Liver (tissue), 9 donors: ENCODE measurements around the gene SCAF8. TPM values are rescaled to one million over a fixed set of nuclear protein-coding genes. Genes with fewer than 3 reads are reported as not detected.

Source experiments
- DNase-seq: peaks from one replicate; pipeline ENCODE4 v3.0.0-alpha.2; 2017; ENCODE audit warnings: low spot score
- H3K27ac ChIP-seq, 2 donors: one replicate each; pipeline ENCODE4 v1.7.0; 2013; ENCODE audit warnings: inconsistent platforms in 2 of 2, low read length in 2 of 2, control low read depth in 1 of 2, low read depth in 1 of 2, mild to moderate bottlenecking in 1 of 2
- H3K27me3 ChIP-seq, 4 donors: one replicate each; pipeline versions ENCODE4 v1.6.1 to v1.7.0; 2013; ENCODE audit warnings: low read length in 3 of 4, inconsistent platforms in 1 of 4, mild to moderate bottlenecking in 1 of 4, moderate library complexity in 1 of 4; ENCODE audit not compliant: control insufficient read depth in 4 of 4, insufficient read depth in 4 of 4
- H3K36me3 ChIP-seq, 4 donors: one replicate each; pipeline versions ENCODE4 v1.6.1 to v1.7.0; 2013; ENCODE audit warnings: low read length in 3 of 4, mild to moderate bottlenecking in 3 of 4, low read depth in 1 of 4, moderate library complexity in 1 of 4; ENCODE audit not compliant: control insufficient read depth in 4 of 4, insufficient read depth in 3 of 4
- H3K4me1 ChIP-seq, 4 donors: one replicate each; pipeline versions ENCODE4 v1.6.1 to v1.7.0; 2013; ENCODE audit warnings: low read length in 3 of 4, mild to moderate bottlenecking in 3 of 4, moderate library complexity in 1 of 4; ENCODE audit not compliant: control insufficient read depth in 4 of 4, insufficient read depth in 4 of 4
- H3K4me3 ChIP-seq, 3 donors: one replicate each; pipeline versions ENCODE4 v1.6.1 to v1.7.0; 2013; ENCODE audit warnings: low read length in 3 of 3, control low read depth in 1 of 3, low read depth in 1 of 3, mild to moderate bottlenecking in 1 of 3
- H3K9ac ChIP-seq, 2 donors: one replicate each; pipeline ENCODE4 v1.7.0; 2013; ENCODE audit warnings: low read length in 2 of 2, mild to moderate bottlenecking in 2 of 2, moderate library complexity in 2 of 2, control low read depth in 1 of 2, low read depth in 1 of 2
- H3K9me3 ChIP-seq, 4 donors: one replicate each; pipeline versions ENCODE4 v1.6.1 to v1.7.0; 2013; ENCODE audit warnings: low read length in 3 of 4; ENCODE audit not compliant: control insufficient read depth in 4 of 4
- EGR1 ChIP-seq, 2 donors: IDR thresholded peaks; 2 replicates each; pipeline ENCODE4 v1.6.1; 2016 to 2018; ENCODE audit warnings: antibody characterized with exemption in 2 of 2, low read depth in 2 of 2
- FOXA1 ChIP-seq: IDR thresholded peaks from 2 replicates; pipeline ENCODE4 v1.6.1; 2016; ENCODE audit warnings: antibody characterized with exemption
- FOXA2 ChIP-seq: IDR thresholded peaks from 2 replicates; pipeline ENCODE4 v1.6.1; 2016; ENCODE audit warnings: antibody characterized with exemption
- GABPA ChIP-seq, 2 donors: IDR thresholded peaks in 1 of 2; conservative IDR thresholded peaks in 1 of 2; 2 replicates each; pipeline ENCODE4 v1.6.1; 2016; ENCODE audit warnings: antibody characterized with exemption in 2 of 2, mild to moderate bottlenecking in 1 of 2, moderate library complexity in 1 of 2
- HNF4A ChIP-seq, 2 donors: conservative IDR thresholded peaks; 2 replicates each; pipeline ENCODE4 v1.6.1; 2016; ENCODE audit warnings: antibody characterized with exemption in 2 of 2, mild to moderate bottlenecking in 2 of 2
- JUND ChIP-seq, 2 donors: IDR thresholded peaks; 2 replicates each; pipeline ENCODE4 v1.6.1; 2016; ENCODE audit warnings: antibody characterized with exemption in 2 of 2
- NR2F2 ChIP-seq: IDR thresholded peaks from 2 replicates; pipeline ENCODE4 v1.6.1; 2016; ENCODE audit warnings: antibody characterized with exemption
- RAD21 ChIP-seq, 2 donors: IDR thresholded peaks; 2 replicates each; pipeline ENCODE4 v1.6.1; 2016; ENCODE audit warnings: antibody characterized with exemption in 2 of 2, mild to moderate bottlenecking in 2 of 2
- RXRA ChIP-seq, 2 donors: IDR thresholded peaks; 2 replicates each; pipeline ENCODE4 v1.6.1; 2017 to 2018; ENCODE audit warnings: antibody characterized with exemption in 2 of 2, mild to moderate bottlenecking in 1 of 2
- SP1 ChIP-seq: IDR thresholded peaks from 2 replicates; pipeline ENCODE4 v1.6.1; 2018; ENCODE audit warnings: antibody characterized with exemption, mild to moderate bottlenecking
- TAF1 ChIP-seq: conservative IDR thresholded peaks from 2 replicates; pipeline ENCODE4 v1.6.1; 2016; ENCODE audit warnings: antibody characterized with exemption, mild to moderate bottlenecking
- YY1 ChIP-seq: IDR thresholded peaks from 2 replicates; pipeline ENCODE4 v1.6.1; 2016; ENCODE audit warnings: antibody characterized with exemption, mild to moderate bottlenecking
- WGBS: extraction: QIAGEN DNeasy Blood & Tissue Kit; methylation state at CpG from one replicate; pipeline ENCODE4 v1.1.7; 2013; 5-methylcytosine and 5-hydroxymethylcytosine counted together
- polyA plus RNA-seq, 2 donors: library from polyadenylated mRNA; stranded (reverse) in 1 of 2; unstranded in 1 of 2; fragments of 200-250 nt in 1 of 2; fragments of >200 nt in 1 of 2; fragmentation: Nextera tagmentation in 1 of 2; extraction: Ambion mirVana in 1 of 2; gene quantifications; one replicate each; pipeline versions ENCODE4 v1.2.1 to v1.2.3, GENCODE V29; 2013 to 2015
- total RNA-seq, 2 donors: library from RNA; depleted of rRNA; stranded (reverse); fragments of >200 nt; gene quantifications; one replicate each; pipeline ENCODE4 v1.2.3, GENCODE V29; 2014
- TF ChIP-seq, protein P1 (sequence below): IDR thresholded peaks from 2 replicates; pipeline ENCODE4 v1.6.1; 2016; ENCODE audit warnings: antibody characterized with exemption
- TF ChIP-seq, protein P2 (sequence below): IDR thresholded peaks from 2 replicates; pipeline ENCODE4 v1.6.1; 2016; ENCODE audit warnings: antibody characterized with exemption
- TF ChIP-seq, protein P3 (sequence below): IDR thresholded peaks from 2 replicates; pipeline ENCODE4 v1.6.1; 2016; ENCODE audit warnings: antibody characterized with exemption
- TF ChIP-seq, protein P4 (sequence below): fragments of 150-350 bp; IDR thresholded peaks from 2 replicates; pipeline ENCODE4 v1.5.1; 2017; ENCODE audit warnings: improper control_type of control experiment, low read depth, low read length; ENCODE audit not compliant: missing input control
- donor health status: healthy.
- donor health status: healthy.
- donor health status: healthy.
- donor health status: healthy.
- donor health status: healthy.

Gene SCAF8
- total and polyA plus RNA-seq, 4 donors: 5.9 to 22.3 (median 12.5) TPM

DNA sequence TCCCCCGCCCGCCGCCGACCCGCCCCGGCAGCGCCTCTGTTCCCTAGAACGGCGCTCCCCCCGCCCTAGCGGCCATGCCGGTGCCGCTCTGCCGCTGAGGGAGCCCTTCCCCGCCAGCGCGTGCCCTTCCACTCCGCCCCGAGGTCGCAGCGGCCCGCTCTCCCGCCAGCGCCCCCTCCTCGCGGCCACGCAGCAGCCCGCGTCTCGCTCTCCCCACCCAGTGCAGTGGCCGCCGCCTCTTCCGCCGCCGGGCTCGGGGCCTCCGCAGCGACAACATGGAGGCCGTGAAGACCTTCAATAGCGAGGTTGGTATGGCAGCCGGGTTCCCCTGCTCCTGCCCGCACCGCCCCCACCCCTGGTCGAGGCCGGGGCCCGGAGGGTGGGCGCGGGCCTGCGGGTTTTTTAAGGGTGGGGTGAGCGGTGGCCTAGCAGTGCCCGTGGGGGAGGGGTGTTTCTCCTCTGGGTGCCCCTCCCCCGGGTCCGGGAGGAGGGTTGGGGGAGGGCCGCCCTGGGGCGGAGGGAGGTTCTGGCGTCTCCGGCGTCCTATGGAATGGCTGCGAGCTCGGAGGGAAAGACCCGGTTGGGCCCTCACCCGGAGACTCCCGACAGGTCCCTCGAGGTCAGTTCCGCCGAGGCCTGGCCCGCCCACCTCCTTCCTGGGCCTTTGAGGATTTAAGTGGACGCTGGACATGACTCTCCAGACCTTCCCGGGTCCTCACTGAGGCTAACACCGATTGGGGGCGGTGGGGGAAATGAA lies 588 bp downstream of the SCAF8 start (continued):
- TF ChIP-seq RAD21 (IDR thresholded peaks at IDR 0.05) (peak; percentile 9 to 52), GABPA (IDR thresholded peaks at IDR 0.05 in 1 of 2, conservative IDR thresholded peaks at IDR 0.05 in 1 of 2) (peak; percentile 33 to 80), NR2F2 (peak; percentile 72)

DNA sequence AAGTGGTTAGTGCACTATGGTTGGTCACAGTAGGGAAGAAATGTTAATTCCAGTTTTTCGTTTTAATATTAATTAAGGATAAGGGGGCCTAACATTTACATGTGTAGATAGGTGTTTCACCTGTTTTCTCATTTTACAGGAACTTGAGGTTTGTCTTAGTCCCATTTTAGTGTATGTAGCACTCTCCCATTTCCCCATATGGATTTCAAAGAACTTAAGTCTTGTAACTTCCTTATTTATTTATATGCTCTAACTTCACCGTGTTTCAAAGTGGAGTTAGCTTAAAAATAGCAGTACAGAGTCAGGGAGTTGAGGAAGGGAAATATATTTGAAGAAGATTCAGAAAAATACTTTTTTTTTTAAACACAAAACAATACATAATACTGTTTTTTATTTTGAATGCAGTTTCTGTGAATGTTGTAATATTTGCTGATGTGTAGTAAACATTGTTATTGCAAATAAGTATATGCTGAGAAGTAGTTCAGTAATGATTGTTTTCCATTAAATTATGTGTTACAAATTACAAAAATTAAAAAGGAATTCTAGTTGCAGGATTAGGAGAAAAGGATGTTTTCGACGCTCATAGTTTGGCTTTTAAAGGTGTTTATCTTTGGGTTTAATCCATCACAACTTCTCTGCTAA lies 3.5 kb downstream of the SCAF8 start:
- no peak for DNase-seq
- Histone ChIP-seq H3K9ac (peak overlapping the region in 1 of 2 donors; percentile 20), H3K36me3 (peaks cover 0 to 1% (median 0%) of the 10 kb centered on the region in 4 donors), H3K4me3 (no peak overlapping the region), H3K4me1 (peaks cover 10 to 32% (median 30%) of the 10 kb centered on the region in 4 donors), H3K27me3 (no peaks in the 10 kb centered on the region), H3K9me3 (no peaks in the 10 kb centered on the region), H3K27ac (no peak overlapping the region)
- TF ChIP-seq FOXA2: no peak
- TF ChIP-seq HNF4A (conservative IDR thresholded peaks at IDR 0.05): no peak
- no peak for TF ChIP-seq GABPA (IDR thresholded peaks at IDR 0.05 in 1 of 2, conservative IDR thresholded peaks at IDR 0.05 in 1 of 2)
- no peak for TF ChIP-seq FOXA1
- TF ChIP-seq, protein P1, sequence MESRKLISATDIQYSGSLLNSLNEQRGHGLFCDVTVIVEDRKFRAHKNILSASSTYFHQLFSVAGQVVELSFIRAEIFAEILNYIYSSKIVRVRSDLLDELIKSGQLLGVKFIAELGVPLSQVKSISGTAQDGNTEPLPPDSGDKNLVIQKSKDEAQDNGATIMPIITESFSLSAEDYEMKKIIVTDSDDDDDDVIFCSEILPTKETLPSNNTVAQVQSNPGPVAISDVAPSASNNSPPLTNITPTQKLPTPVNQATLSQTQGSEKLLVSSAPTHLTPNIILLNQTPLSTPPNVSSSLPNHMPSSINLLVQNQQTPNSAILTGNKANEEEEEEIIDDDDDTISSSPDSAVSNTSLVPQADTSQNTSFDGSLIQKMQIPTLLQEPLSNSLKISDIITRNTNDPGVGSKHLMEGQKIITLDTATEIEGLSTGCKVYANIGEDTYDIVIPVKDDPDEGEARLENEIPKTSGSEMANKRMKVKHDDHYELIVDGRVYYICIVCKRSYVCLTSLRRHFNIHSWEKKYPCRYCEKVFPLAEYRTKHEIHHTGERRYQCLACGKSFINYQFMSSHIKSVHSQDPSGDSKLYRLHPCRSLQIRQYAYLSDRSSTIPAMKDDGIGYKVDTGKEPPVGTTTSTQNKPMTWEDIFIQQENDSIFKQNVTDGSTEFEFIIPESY: no peak
- TF ChIP-seq, protein P2, sequence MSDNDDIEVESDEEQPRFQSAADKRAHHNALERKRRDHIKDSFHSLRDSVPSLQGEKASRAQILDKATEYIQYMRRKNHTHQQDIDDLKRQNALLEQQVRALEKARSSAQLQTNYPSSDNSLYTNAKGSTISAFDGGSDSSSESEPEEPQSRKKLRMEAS: no peak
- no peak for TF ChIP-seq EGR1 (IDR thresholded peaks at IDR 0.05; ENCODE audit: low read depth in 2 of 2)
- TF ChIP-seq TAF1: no peak
- TF ChIP-seq RAD21 (IDR thresholded peaks at IDR 0.05): no peak
- TF ChIP-seq RXRA (IDR thresholded peaks at IDR 0.05): no peak
- TF ChIP-seq, protein P3, sequence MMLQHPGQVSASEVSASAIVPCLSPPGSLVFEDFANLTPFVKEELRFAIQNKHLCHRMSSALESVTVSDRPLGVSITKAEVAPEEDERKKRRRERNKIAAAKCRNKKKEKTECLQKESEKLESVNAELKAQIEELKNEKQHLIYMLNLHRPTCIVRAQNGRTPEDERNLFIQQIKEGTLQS: no peak
- no peak for TF ChIP-seq JUND (IDR thresholded peaks at IDR 0.05)
- no peak for TF ChIP-seq YY1
- TF ChIP-seq NR2F2: no peak
- TF ChIP-seq SP1: no peak
- 84% methylated on average over 4 of the region's 4 CpGs for whole genome bisulfite sequencing

DNA sequence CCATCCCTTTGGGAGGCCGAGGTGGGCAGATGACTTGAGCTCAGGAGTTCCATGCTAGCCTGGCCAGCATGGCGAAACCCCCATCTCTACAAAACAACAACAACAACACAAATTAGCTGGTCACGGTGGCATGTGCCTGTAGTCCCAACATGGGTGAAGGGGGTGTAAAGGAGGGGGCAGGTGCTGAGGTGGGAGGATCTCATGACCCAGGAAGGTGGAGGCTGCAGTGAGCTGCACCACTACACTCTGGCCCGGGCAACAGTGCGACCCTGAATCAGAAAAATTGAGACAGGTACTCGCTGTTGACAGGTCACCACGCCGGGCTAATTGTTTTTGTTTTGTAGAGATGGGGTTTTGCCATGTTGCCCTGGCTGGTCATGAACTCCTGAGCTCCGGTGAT lies 4.2 kb downstream of the SCAF8 start:
- no peaks in the 10 kb centered on the region for H3K27me3 ChIP-seq
- no peak overlapping the region for H3K4me3 ChIP-seq
- no peak overlapping the region for H3K27ac ChIP-seq
- TF ChIP-seq GABPA (IDR thresholded peaks at IDR 0.05 in 1 of 2, conservative IDR thresholded peaks at IDR 0.05 in 1 of 2) (no peak), FOXA1 (no peak), RAD21 (IDR thresholded peaks at IDR 0.05) (no peak)
- TF ChIP-seq, protein P4, sequence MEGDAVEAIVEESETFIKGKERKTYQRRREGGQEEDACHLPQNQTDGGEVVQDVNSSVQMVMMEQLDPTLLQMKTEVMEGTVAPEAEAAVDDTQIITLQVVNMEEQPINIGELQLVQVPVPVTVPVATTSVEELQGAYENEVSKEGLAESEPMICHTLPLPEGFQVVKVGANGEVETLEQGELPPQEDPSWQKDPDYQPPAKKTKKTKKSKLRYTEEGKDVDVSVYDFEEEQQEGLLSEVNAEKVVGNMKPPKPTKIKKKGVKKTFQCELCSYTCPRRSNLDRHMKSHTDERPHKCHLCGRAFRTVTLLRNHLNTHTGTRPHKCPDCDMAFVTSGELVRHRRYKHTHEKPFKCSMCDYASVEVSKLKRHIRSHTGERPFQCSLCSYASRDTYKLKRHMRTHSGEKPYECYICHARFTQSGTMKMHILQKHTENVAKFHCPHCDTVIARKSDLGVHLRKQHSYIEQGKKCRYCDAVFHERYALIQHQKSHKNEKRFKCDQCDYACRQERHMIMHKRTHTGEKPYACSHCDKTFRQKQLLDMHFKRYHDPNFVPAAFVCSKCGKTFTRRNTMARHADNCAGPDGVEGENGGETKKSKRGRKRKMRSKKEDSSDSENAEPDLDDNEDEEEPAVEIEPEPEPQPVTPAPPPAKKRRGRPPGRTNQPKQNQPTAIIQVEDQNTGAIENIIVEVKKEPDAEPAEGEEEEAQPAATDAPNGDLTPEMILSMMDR: no peak
- H3K9me3 ChIP-seq: no peaks in the 10 kb centered on the region
- no peak overlapping the region for H3K9ac ChIP-seq
- no peak for DNase-seq
- H3K36me3 ChIP-seq: peaks cover 0 to 4% (median 0%) of the 10 kb centered on the region in 4 donors
- 90% methylated on average over 9 of the region's 9 CpGs for WGBS
- peaks cover 10 to 28% (median 26%) of the 10 kb centered on the region in 4 donors for H3K4me1 ChIP-seq
